OCI-LY3 (cell line): ENCODE measurements around the gene ERBB4.

ENCODE experiments used
- CTCF ChIP-seq: fragments of 200-600, 300-600 bp; sonication (generic); IDR thresholded peaks from 2 replicates; pipeline ENCODE4 v1.5.1; 2014; ENCODE audit warnings: antibody characterized with exemption, low read length, low read depth
- EZH2phosphoT487 ChIP-seq: fragments of 200-600 bp; shearing (Covaris generic); IDR thresholded peaks from 2 replicates; pipeline ENCODE4 v1.6.1; 2018; ENCODE audit warnings: antibody characterized with exemption, mixed run types, low read depth

GRCh38 chr2:212195626-212196025 is 343.0 kb downstream of the ERBB4 start:
- TF ChIP-seq CTCF = no peak
- TF ChIP-seq EZH2phosphoT487 = no peak
